H1 (cell line): ENCODE data around the gene MAP3K14. TPM values are rescaled to one million over a fixed set of nuclear protein-coding genes. Genes with fewer than 3 reads are reported as not detected.

Experiments
- GTF2F1 ChIP-seq: IDR thresholded peaks from 2 replicates; pipeline ENCODE4 v1.6.1; 2012; ENCODE audit warnings: low read depth, low read length, improper control_type of control experiment, borderline replicate concordance
- RAD21 ChIP-seq, 2 experiments: IDR thresholded peaks in 1 of 2; conservative IDR thresholded peaks in 1 of 2; 2 replicates each; pipeline ENCODE4 v1.6.1; 2011; ENCODE audit warnings: low read depth in 2 of 2, low read length in 2 of 2, improper control_type of control experiment in 1 of 2, inconsistent platforms in 1 of 2, mild to moderate bottlenecking in 1 of 2, moderate library complexity in 1 of 2
- RNF2 ChIP-seq: fragments of 200-900, 300-1000 bp; sonication (generic); IDR thresholded peaks from 2 replicates; pipeline ENCODE4 v1.7.1; 2016; ENCODE audit warnings: borderline replicate concordance, low read depth, mild to moderate bottlenecking, antibody characterized with exemption, low read length; ENCODE audit not compliant: poor library complexity, severe bottlenecking; ENCODE audit errors: missing control alignments
- SP2 ChIP-seq: IDR thresholded peaks from 2 replicates; pipeline ENCODE4 v1.6.1; 2012; ENCODE audit warnings: mild to moderate bottlenecking, low read length, inconsistent platforms
- polyA plus RNA-seq, 7 experiments: library from polyadenylated mRNA; depleted of rRNA in 3 of 7; stranded (reverse) in 5 of 7; unstranded in 2 of 7; fragments of >200 nt in 5 of 7; fragments of 200-250 nt in 2 of 7; gene quantifications; 1 replicate in 5 of 7; 2 replicates in 1 of 7; 4 replicates in 1 of 7; pipeline versions ENCODE4 v1.2.1 to v1.2.3, GENCODE V29; 2011 to 2013; ENCODE audit warnings: missing spikeins in 2 of 7, mixed read lengths in 2 of 7
- total RNA-seq: library from RNA; stranded (reverse); fragmentation: NEBNext Ultra II Directional; extraction: Animal tissue kit (Norgen Biotek cat#: 25700); gene quantifications from 2 replicates; pipeline ENCODE4 v1.2.1, GENCODE V29; 2021

MAP3K14 gene
- total and polyA plus RNA-seq, 2 of the 8 experiments (the other 6 are each of a cell fraction or from before 2014, with no cell fraction given) = 5.2 to 6.1 TPM

GRCh38 chr17:45279898-45280297, 36.9 kb downstream of the MAP3K14 start (continued):
- no peak for TF ChIP-seq GTF2F1
- no peak for TF ChIP-seq SP2
- TF ChIP-seq RNF2 = no peak
- no peak for TF ChIP-seq RAD21 (IDR thresholded peaks at IDR 0.05 in 1 of 2, conservative IDR thresholded peaks at IDR 0.05 in 1 of 2; ENCODE audit: low read depth in 2 of 2, low read length in 2 of 2)
